Measurements from ENCODE around the gene TTC39C. TPM values are rescaled to one million over a fixed set of nuclear protein-coding genes. Genes with fewer than 3 reads are reported as not detected.

TTC39C gene
- total and polyA plus RNA-seq, 10 donors: 15.4 to 52.3 (median 29.3) TPM

DNA sequence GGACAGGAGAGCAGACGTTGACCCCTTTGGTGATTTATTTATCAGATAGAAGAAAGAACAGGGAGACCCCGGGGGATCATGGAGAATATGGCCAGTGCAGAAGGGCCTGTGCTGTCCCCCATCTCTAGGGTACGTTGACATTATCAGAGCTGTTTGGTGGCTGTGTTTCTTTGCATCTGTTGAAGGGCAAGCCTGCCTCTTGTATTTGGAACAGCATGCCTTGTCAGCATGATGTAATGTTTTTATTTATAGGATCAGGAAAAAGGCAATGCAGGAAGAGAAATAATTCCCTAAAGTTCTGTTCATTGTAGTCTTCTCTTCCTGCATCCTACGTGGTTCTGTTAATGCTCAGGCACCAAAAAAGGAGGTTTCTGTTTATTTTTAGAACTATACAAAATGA lies 74.5 kb downstream of the TTC39C start:
- Histone ChIP-seq H3K27ac (no peak overlapping the region), H3K27me3 (replicated peaks in 1 of 7) (no peaks in the 10 kb centered on the region), H3K4me1 (peaks cover 0 to 15% (median 0%) of the 10 kb centered on the region in 6 donors), H3K4me3 (no peak overlapping the region), H3K9me3 (no peaks in the 10 kb centered on the region), H3K36me3 (peaks cover 0 to 69% (median 3%) of the 10 kb centered on the region in 6 donors)
- no peak for TF ChIP-seq POLR2A (IDR thresholded peaks at IDR 0.05)
- no peak for DNase-seq
- WGBS, 5 donors: 57 to 78% (median 68%) methylated on average over 4 of the region's 4 CpGs
- intact Hi-C loops (cut with DNase I; ENCODE audit: low total_unique reads): no loop called here

GRCh38 chr18:24089515-24090337 lies 75.2 kb downstream of the TTC39C start:
- WGBS, 5 donors: 79 to 84% (median 82%) methylated on average over 4 of the region's 4 CpGs
- Histone ChIP-seq H3K27me3 (replicated peaks in 1 of 7) (no peaks in the 10 kb centered on the region), H3K36me3 (peaks cover 0 to 62% (median 2%) of the 10 kb centered on the region in 6 donors), H3K4me1 (peaks cover 0 to 22% (median 0%) of the 10 kb centered on the region in 6 donors), H3K9me3 (no peaks in the 10 kb centered on the region), H3K27ac (no peak overlapping the region), H3K4me3 (no peak overlapping the region)
- intact Hi-C loops (cut with DNase I; ENCODE audit: low total_unique reads): no loop called here
- no peak for DNase-seq
- TF ChIP-seq POLR2AphosphoS5 (IDR thresholded peaks at IDR 0.05) (no peak), CTCF (IDR thresholded peaks at IDR 0.05 in 8 of 11, conservative IDR thresholded peaks at IDR 0.05 in 3 of 11) (no peak), POLR2A (IDR thresholded peaks at IDR 0.05) (no peak)

- intact Hi-C loops (cut with DNase I; ENCODE audit: low total_unique reads): no loop called here
- no peak for TF ChIP-seq POLR2AphosphoS5 (IDR thresholded peaks at IDR 0.05)
- no peak for TF ChIP-seq POLR2A (IDR thresholded peaks at IDR 0.05)
- no peak for TF ChIP-seq CTCF (IDR thresholded peaks at IDR 0.05 in 8 of 11, conservative IDR thresholded peaks at IDR 0.05 in 3 of 11)
- Histone ChIP-seq H3K4me3 (no peak overlapping the region), H3K4me1 (peaks cover 0 to 26% (median 0%) of the 10 kb centered on the region in 6 donors), H3K27me3 (replicated peaks in 1 of 7) (no peaks in the 10 kb centered on the region), H3K9me3 (no peaks in the 10 kb centered on the region), H3K27ac (no peak overlapping the region), H3K36me3 (peaks cover 0 to 59% (median 5%) of the 10 kb centered on the region in 6 donors)
- WGBS, 5 donors: 97 to 98% (median 98%) methylated on average over 13 of the region's 13 CpGs
- DNase-seq: no peak
These were observed 76.3 kb downstream of the TTC39C start for GRCh38 chr18:24090876-24091275.

DNA sequence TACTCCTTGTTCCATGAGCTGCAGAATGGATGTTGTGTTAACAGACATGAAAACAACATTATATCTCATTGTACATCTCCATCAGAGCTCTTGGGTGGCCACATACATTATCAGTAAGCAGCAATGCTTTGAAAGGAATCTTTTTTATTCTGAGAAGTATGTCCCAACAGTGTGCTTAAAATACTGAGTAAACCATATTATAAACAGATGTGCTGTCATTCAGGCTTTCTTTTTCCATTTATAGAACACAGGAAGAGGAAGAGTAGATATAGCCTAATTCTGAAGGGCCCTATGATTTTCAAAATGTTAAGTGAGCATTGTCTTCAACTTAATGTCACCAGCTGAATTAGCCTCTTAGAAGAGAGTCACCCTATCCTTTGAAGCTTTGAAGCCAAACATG lies 80.0 kb downstream of the TTC39C start:
- Histone ChIP-seq H3K4me1 (peaks cover 0 to 16% (median 0%) of the 10 kb centered on the region in 6 donors), H3K27ac (no peak overlapping the region), H3K27me3 (replicated peaks in 1 of 7) (no peaks in the 10 kb centered on the region), H3K9me3 (peaks cover 0 to 15% (median 13%) of the 10 kb centered on the region in 8 donors), H3K36me3 (peaks cover 0 to 43% (median 7%) of the 10 kb centered on the region in 6 donors), H3K4me3 (no peak overlapping the region)
- intact Hi-C loops (cut with DNase I; ENCODE audit: low total_unique reads): no loop called here
- DNase-seq: no peak
- TF ChIP-seq POLR2A (IDR thresholded peaks at IDR 0.05): no peak
- no peak for TF ChIP-seq CTCF (IDR thresholded peaks at IDR 0.05 in 8 of 11, conservative IDR thresholded peaks at IDR 0.05 in 3 of 11)
- no peak for TF ChIP-seq POLR2AphosphoS5 (IDR thresholded peaks at IDR 0.05)
